ENCODE data around the gene INPP4B. TPM values are rescaled to one million over a fixed set of nuclear protein-coding genes. Genes with fewer than 3 reads are reported as not detected.

Gene INPP4B
- total RNA-seq, 1 donor = 54.2 TPM

DNA sequence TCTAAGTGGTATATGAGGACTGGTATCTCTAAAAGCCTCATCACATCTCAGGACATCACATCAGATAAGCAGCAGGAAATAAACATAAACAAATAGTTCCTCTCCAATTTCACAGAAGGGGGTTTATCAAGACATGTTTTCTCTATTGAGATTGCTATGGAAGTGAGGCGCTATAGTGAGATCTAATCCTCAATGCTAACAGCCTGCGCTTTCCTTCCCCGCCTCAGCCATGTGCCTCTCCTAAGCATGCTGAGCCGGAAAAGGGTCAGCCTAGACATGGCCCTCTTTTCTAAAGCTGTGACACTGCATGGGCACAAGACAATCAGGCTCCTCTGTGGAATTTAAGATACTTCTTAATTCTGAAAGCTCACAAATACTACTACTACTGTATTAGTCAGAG lies 286.1 kb downstream of the INPP4B start:
- no peak overlapping the region for H3K4me3 ChIP-seq (ENCODE audit: low read depth, low read length)
- no peak for DNase-seq (ENCODE audit: low read depth)
- TF ChIP-seq CTCF (IDR thresholded peaks at IDR 0.05; ENCODE audit: insufficient read depth, low read length) = no peak

- no peak for TF ChIP-seq CTCF (IDR thresholded peaks at IDR 0.05; ENCODE audit: insufficient read depth, low read length)
- DNase-seq (ENCODE audit: low read depth) = peak; percentile 67
- no peak overlapping the region for H3K4me3 ChIP-seq (ENCODE audit: low read depth, low read length)
Measured at GRCh38 chr4:142558851-142559250, 287.2 kb downstream of the INPP4B start.

GRCh38 chr4:142557239-142557801 lies 288.8 kb downstream of the INPP4B start:
- H3K4me3 ChIP-seq (ENCODE audit: low read depth, low read length) = no peak overlapping the region
- no peak for TF ChIP-seq CTCF (IDR thresholded peaks at IDR 0.05; ENCODE audit: insufficient read depth, low read length)

DNA sequence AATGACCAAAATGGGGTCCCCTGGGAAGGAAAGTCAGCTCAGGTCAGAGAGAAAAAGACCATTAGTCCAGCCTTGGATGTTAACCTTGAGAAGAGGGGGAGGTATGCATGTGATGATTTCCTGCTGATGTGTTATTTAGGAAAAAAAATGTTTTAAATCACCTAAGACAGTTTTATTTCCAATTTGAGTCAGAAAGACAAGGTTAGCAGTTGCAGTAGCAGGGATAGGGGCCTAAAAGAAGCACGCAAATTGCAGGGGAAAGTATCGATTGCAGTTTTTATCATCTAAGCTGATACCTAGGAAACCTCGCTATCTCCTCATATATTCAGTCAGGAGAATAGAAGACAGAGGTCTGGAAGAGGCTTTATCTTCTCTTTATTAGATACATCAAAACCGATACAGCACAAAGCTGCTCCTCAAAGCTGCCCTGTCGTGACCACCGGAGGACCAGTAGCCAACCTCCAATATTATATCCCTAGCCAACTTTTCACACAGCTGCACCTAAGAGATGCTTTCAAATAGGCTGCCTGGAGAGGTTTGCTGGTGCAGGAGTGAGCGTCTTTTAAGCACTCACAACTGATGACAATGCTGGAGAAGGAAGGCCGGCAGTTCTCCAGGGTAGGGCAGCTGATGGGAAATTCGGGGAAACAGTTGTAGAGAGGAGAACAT lies 289.4 kb downstream of the INPP4B start:
- H3K4me3 ChIP-seq (ENCODE audit: low read depth, low read length) = no peak overlapping the region
- DNase-seq (ENCODE audit: low read depth) = no peak
- no peak for TF ChIP-seq CTCF (IDR thresholded peaks at IDR 0.05; ENCODE audit: insufficient read depth, low read length)

More at GRCh38 chr4:142557239-142557801, 288.8 kb downstream of the INPP4B start:
- no peak for DNase-seq (ENCODE audit: low read depth)

GRCh38 chr4:142556048-142556447 lies 290.1 kb downstream of the INPP4B start:
- no peak for TF ChIP-seq CTCF (IDR thresholded peaks at IDR 0.05; ENCODE audit: insufficient read depth, low read length)
- DNase-seq (ENCODE audit: low read depth) = no peak

GRCh38 chr4:142554412-142554811 lies 291.7 kb downstream of the INPP4B start:
- no peak for TF ChIP-seq CTCF (IDR thresholded peaks at IDR 0.05; ENCODE audit: insufficient read depth, low read length)
- no peak overlapping the region for H3K4me3 ChIP-seq (ENCODE audit: low read depth, low read length)
- DNase-seq (ENCODE audit: low read depth) = no peak

More at GRCh38 chr4:142556048-142556447, 290.1 kb downstream of the INPP4B start:
- H3K4me3 ChIP-seq (ENCODE audit: low read depth, low read length) = no peak overlapping the region
